ENCODE data around the gene NLGN1. TPM values are rescaled to one million over a fixed set of nuclear protein-coding genes. Genes with fewer than 3 reads are reported as not detected.

Gene NLGN1
- total RNA-seq, 1 donor from 2014 or later: not detected

DNA sequence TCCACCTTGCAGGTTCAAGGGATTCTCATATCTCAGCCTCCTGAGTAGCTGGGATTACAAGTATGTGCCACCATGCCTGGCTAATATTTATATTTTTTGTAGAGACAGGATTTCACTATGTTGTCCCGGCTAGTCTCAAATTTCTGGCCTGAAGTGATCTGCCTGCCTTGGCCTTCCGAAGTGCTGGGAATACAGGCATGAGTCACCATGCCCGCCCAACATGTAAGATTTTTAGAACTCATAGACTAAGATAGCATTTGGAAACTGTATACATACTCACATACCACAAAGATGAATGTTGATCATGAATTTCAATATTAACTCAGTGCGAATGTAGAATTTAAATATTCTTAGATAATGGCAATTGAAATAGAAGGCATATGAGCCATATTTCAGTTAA lies 718.9 kb downstream of the NLGN1 start:
- Mint-ChIP-seq H3K36me3 (ENCODE audit: low read depth) (no peaks in the 10 kb centered on the region), H3K9me3 (peaks cover 5% of the 10 kb centered on the region)

DNA sequence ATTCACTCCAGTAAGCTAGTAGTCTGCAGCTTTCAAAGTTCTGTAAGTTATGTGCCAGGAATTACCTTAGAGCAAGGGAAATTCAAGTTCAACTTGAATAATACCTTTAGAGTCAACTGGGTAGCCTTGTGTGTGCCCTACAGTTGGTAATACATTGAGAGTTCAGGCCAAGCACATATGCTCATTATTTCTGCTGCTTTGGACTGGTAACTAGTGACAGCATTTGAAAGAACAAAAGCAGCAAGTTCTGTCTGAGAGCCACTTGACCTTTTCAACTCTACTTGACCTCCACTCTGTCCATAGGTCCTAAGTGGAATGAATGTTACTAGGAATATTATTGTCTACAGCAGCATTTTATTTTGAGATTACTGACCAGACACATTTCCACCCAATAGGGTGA lies 723.5 kb downstream of the NLGN1 start:
- TF ChIP-seq, protein P1, sequence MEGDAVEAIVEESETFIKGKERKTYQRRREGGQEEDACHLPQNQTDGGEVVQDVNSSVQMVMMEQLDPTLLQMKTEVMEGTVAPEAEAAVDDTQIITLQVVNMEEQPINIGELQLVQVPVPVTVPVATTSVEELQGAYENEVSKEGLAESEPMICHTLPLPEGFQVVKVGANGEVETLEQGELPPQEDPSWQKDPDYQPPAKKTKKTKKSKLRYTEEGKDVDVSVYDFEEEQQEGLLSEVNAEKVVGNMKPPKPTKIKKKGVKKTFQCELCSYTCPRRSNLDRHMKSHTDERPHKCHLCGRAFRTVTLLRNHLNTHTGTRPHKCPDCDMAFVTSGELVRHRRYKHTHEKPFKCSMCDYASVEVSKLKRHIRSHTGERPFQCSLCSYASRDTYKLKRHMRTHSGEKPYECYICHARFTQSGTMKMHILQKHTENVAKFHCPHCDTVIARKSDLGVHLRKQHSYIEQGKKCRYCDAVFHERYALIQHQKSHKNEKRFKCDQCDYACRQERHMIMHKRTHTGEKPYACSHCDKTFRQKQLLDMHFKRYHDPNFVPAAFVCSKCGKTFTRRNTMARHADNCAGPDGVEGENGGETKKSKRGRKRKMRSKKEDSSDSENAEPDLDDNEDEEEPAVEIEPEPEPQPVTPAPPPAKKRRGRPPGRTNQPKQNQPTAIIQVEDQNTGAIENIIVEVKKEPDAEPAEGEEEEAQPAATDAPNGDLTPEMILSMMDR (IDR thresholded peaks at IDR 0.05): no peak
- DNase-seq (no peak), ATAC-seq (ENCODE audit: low read depth) (no peak)
- CTCF ChIA-PET: no interaction called here
- no peak overlapping the region for H3K4me3 Mint-ChIP-seq
- intact Hi-C loops (cut with micrococcal nuclease): no loop called here
- POLR2A ChIA-PET: no interaction called here
- H3K27me3 Mint-ChIP-seq: no peaks in the 10 kb centered on the region
- H3K27ac Mint-ChIP-seq: no peak overlapping the region
- H3K4me1 Mint-ChIP-seq: no peaks in the 10 kb centered on the region
- no peaks in the 10 kb centered on the region for H3K36me3 Mint-ChIP-seq (ENCODE audit: low read depth)
- H3K9me3 Mint-ChIP-seq: no peaks in the 10 kb centered on the region

More for the DNA sequence above, 718.9 kb downstream of the NLGN1 start:
- CTCF ChIA-PET: no interaction called here
- Mint-ChIP-seq H3K27me3 (no peaks in the 10 kb centered on the region), H3K4me3 (no peak overlapping the region), H3K27ac (no peak overlapping the region), H3K4me1 (no peaks in the 10 kb centered on the region)
- POLR2A ChIA-PET: no interaction called here
- DNase-seq (no peak), ATAC-seq (ENCODE audit: low read depth) (no peak)
- intact Hi-C loops (cut with micrococcal nuclease): no loop called here
- TF ChIP-seq, protein P1 (IDR thresholded peaks at IDR 0.05): no peak

DNA sequence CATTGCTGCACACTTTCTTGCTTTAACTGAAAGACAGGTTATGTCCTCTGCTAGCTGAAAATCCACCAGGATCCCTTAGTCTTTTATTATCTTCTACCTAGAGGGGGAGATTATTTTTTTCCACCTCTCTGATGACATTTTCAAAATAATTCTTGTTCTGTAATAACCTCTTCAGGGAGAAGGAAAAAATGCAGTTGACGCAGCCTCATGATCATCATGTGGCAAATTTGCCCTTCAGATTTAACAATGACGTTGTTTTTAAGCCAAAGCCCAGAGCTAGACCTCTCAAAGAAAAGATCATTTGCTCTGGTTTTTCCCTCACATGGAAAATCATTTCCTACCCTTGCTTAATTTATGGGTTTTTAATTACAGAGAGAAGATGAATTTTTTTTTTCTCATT lies 724.9 kb downstream of the NLGN1 start:
- ATAC-seq (ENCODE audit: low read depth): no peak
- Mint-ChIP-seq H3K4me3 (no peak overlapping the region), H3K27ac (no peak overlapping the region), H3K36me3 (ENCODE audit: low read depth) (no peaks in the 10 kb centered on the region), H3K27me3 (no peaks in the 10 kb centered on the region), H3K4me1 (no peaks in the 10 kb centered on the region), H3K9me3 (no peaks in the 10 kb centered on the region)
- DNase-seq: no peak
- POLR2A ChIA-PET: no interaction called here
- intact Hi-C loops (cut with micrococcal nuclease): no loop called here
- TF ChIP-seq, protein P1 (IDR thresholded peaks at IDR 0.05): no peak
- CTCF ChIA-PET: no interaction called here

DNA sequence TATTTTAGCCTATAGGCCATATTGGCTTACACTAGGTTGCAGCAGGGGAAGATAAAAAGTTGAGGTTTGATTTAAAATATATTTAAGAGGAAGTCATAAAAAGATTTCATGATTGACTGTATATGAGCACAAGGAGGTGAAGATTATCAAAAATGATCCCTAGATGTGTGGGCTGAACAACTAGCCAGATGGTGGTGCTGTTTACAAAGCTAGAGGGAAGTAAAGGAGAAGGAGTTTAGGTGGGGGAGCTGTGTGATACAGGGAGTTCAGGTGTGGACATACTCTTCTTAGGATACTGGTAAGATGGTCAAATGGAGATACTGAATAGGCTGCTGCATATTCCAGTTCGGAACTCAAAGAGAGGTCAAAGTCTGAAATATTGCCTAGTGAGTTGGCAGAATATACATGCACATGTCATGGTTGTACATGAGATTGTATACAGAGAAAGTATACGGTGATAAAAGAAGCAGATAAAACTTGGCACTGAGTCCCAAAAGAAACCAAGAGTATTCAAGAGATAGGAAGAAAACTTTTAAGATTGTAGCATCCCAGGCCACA lies 727.8 kb downstream of the NLGN1 start:
- H3K4me3 Mint-ChIP-seq: no peak overlapping the region
- intact Hi-C loops (cut with micrococcal nuclease): no loop called here
- no peaks in the 10 kb centered on the region for H3K9me3 Mint-ChIP-seq
- TF ChIP-seq, protein P1 (IDR thresholded peaks at IDR 0.05): no peak
- POLR2A ChIA-PET: no interaction called here
- CTCF ChIA-PET: no interaction called here
- H3K4me1 Mint-ChIP-seq: no peaks in the 10 kb centered on the region
- no peak for DNase-seq
- no peak for ATAC-seq (ENCODE audit: low read depth)
- H3K27ac Mint-ChIP-seq: no peak overlapping the region
- H3K36me3 Mint-ChIP-seq (ENCODE audit: low read depth): no peaks in the 10 kb centered on the region
- no peaks in the 10 kb centered on the region for H3K27me3 Mint-ChIP-seq

DNA sequence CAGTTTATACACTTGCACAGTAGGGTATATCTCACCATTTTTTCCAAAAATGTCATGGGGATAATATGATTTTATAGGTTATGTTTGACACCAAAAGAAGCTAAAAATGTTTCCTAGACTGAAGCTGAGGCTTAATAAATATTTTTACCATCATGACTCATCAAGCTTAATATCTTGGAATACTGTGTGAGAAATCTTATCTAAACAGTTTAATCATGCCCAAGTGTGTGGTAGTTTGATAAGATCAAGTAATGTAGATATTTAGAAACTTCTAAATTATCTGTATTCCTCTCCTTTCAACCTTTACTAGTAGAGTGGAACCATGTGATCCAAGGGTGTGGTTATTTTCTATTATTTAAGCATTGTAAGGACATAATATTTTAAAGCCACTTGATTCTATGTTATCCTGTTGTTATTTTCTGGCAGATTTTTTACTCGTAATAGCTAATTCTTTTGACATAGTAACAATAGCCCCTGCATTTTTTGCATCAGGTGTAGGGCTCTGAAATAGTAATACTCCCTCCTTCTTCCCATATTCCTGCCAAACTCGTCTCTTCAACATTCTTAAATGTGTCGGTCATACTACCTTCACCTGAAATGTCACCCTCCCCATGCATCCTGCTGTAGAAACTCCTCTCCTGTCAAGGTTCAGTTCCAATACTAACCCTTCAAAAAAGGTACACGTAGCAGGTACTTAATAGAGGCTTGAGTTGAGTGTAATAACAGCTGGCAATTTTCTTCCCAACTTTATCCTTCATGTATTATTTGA lies 729.6 kb downstream of the NLGN1 start:
- no peak for ATAC-seq (ENCODE audit: low read depth)
- POLR2A ChIA-PET: no interaction called here
- H3K4me1 Mint-ChIP-seq: no peaks in the 10 kb centered on the region
- intact Hi-C loops (cut with micrococcal nuclease): no loop called here
- no peaks in the 10 kb centered on the region for H3K36me3 Mint-ChIP-seq (ENCODE audit: low read depth)
- no peak overlapping the region for H3K4me3 Mint-ChIP-seq
- CTCF ChIA-PET: no interaction called here
- no peak overlapping the region for H3K27ac Mint-ChIP-seq
- TF ChIP-seq, protein P1 (IDR thresholded peaks at IDR 0.05): no peak
- no peaks in the 10 kb centered on the region for H3K9me3 Mint-ChIP-seq
- no peaks in the 10 kb centered on the region for H3K27me3 Mint-ChIP-seq
- DNase-seq: no peak

All from activated B cell treated with CpG ODN at 0.5 μM for 24 hours (primary cell).